Astrocyte of the hippocampus (primary cell): Measurements from ENCODE around the gene ABCC4.
"Not testable (repeated sequence)": the region's sequence is repeated elsewhere in the genome, so short reads cannot be mapped to it uniquely, and the experiment has no call there.

ENCODE experiments used
- DNase-seq: peaks from one replicate; pipeline ENCODE4 v3.0.0; 2011; ENCODE audit warnings: low read depth, low spot score

Gene ABCC4

DNA sequence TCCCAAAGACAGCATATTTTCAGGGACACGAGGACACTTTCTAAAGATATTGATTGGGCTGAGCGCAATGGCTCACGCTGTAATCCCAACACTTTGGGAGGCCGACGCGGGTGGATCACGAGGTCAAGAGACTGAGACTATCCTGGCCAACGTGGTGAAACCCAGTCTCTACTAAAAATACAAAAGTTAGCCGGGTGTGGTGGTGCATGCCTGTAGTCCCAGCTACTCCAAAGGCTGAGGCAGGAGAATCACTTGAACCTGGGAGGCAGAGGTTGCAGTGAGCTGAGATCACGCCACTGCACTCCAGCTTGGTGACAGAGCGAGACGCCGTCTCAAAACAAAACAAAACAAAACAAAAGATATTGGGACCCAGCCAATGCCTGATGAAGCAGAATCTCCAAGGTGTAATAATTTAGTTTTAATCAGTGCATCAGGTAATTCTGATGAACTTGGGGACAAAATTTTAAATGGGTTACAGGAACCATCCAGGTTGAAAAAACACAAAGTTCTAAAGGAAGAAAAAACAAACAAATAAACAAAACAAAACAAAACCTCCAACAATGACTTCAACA, 100.8 kb downstream of the ABCC4 start:
- not testable (repeated sequence) for DNase-seq

DNA sequence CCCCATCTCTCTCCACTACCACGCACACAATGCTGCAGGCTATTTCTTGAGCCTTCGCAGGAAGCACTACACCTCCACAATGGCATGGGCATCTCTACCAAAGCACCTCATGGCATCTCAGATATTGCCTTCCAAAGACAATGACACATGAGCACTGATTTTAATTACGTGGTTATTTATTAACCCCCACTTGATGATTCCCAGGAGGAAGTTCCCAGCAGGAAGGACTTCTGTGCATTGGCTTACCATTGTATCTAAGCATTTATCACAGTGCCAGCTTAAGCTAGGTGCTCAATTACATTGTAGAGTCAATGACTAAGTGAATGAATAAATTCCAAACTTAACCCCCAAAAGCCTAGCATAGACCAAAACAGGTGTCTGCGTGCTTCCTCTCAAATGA, 101.4 kb downstream of the ABCC4 start:
- DNase-seq = no peak

DNA sequence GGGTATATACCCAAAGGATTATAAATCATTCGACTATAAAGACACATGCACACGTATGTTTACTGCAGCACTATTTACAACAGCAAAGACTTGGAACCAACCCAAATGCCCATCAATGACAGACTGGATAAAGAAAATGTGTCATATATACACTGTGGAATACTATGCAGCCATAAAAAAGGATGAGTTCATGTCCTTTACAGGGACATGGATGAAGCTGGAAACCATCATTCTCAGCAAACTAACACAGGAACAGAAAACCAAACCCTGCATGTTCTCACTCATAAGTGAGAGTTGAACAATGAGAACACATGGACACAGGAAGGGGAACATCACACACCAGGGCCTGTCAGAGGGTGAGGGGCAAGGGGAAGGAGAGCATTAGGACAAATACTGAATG, 102.6 kb downstream of the ABCC4 start:
- not testable (repeated sequence) for DNase-seq

DNA sequence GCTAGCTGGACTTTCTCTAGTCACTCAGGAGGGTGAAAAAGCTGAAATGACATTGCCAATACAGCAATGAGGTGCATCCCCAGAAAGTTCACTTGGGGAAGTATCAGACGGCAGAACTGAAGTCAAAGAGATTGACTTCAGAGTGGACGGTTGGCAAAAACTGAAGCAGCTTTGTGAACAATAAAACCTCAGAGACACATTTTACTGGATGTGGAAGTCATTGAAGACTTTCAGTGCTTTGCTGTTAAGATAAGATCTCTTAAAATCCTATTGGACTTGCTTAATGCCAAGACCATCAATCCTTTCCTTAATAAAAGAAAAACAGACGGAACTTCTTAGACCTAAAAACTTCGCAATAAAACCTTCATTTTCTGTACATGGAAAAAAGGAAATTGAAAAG, 103.7 kb downstream of the ABCC4 start:
- DNase-seq = no peak

GRCh38 chr13:95195146-95195545, 106.1 kb downstream of the ABCC4 start:
- peak; percentile 60 for DNase-seq

DNA sequence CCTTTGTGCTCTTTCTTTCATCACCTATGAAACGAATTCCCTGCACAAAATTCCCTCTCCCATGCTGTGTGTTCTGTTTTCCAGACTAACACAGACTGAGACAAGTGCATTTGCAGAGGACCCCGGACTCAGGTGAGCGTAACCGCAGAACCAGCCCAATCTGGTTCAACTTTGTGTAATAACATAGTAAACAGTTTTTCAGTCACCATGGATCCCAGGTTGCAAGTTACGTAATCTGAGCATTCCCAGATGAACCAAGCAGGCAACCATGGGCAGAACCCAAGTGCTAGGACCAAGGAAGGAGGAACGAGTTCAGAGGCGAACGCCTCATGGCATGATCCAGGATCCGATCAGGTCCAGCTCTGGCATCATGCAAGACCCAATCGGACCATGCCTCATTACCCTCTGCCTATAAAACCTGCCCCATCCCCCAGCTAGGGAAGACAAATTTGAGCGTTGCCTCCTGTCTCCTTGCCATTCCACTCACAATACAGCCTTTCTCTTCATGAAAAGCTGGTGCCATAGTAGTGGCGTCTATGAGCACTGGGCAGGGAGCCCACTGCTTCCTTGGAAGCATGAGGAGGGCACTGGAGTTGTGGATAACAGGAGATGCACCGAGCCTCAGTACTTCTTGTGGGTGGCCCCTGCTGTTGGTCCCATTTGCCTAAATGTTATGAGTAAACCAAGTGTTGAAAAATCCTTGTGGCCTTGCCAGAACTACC, 107.6 kb downstream of the ABCC4 start:
- no peak for DNase-seq

DNA sequence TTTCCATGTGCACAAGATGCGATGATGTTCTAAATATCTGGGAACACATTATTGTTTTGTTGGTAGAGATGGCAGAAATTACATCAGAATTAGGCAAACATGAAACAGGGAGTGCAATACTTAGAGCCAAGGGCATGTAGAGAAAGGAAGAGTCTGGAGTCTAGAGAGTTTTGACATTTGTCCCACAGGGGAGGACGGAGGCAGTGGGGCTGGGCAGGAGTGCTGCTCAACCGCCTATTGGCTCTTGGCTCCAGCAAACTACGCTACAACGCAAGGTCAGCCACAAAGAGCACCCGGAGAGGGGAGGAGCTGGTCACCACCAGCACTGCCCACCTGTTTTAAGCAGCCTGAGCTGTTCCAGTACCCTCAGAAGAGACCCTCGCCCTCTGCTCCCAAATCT, 108.3 kb downstream of the ABCC4 start:
- DNase-seq = no peak

- not testable (repeated sequence) for DNase-seq
Measured at GRCh38 chr13:95192564-95192945, 108.7 kb downstream of the ABCC4 start.

DNA sequence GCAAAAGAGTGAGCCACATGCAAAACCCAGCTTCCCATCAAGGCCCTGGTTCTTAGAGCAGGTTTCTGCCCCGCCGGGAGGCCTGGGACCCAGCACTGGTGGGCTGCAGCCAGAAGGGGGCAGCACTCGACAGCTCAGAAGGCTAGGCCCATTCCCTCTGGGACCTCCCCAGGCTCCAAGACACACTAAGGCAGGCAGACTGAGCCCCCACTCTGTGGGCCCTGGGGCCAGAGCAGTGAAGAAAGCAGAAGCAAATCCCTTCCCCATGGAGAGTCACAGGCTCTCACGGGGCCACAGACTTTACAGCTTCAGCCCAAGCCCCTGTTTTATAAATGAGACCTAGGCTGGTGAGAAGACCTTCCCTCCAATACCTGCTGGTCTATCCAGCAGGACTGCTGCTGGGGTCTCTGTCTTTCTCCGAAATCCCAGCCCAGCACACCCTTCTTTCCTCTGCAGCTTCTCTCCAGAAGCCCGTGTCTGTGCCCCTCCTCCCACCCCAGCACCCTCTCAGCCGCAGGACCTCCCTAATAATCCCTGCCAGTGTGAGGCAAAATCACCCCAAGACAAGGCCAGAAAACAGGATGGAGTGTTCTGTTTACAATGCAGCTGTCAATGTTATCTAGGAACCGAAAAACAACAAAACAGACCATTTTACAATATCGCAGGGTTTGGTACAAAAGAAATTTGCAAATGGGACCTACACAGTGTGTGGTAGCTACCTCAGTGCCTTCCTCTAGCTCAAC, 109.3 kb downstream of the ABCC4 start:
- peak; percentile 89 for DNase-seq

DNA sequence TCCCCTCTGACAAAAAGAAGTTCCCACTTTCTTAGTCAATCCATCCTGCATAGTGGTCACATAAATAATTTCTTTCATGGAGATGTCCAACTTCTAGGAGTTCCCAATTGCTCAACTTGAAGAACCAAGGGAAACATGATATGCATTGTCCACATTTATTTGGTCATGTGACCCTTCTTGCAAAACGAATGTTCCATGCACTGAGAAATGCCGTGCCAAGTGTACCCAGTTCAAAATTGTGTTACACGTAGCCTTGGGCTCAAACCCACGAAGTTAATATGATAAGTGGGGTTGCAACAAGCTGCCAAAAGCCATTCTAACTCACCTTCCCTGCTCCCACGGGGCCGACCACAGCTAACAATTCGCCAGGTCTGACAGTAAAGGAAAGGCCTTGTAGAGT, 113.1 kb downstream of the ABCC4 start:
- no peak for DNase-seq

- no peak for DNase-seq
Measured at GRCh38 chr13:95185851-95186250, 115.4 kb downstream of the ABCC4 start.

- no peak for DNase-seq
Measured at GRCh38 chr13:95185311-95185710, 115.9 kb downstream of the ABCC4 start.

- no peak for DNase-seq
Measured at GRCh38 chr13:95184317-95184716, 116.9 kb downstream of the ABCC4 start.

- DNase-seq = no peak
Measured at GRCh38 chr13:95182570-95183265, 118.5 kb downstream of the ABCC4 start.

DNA sequence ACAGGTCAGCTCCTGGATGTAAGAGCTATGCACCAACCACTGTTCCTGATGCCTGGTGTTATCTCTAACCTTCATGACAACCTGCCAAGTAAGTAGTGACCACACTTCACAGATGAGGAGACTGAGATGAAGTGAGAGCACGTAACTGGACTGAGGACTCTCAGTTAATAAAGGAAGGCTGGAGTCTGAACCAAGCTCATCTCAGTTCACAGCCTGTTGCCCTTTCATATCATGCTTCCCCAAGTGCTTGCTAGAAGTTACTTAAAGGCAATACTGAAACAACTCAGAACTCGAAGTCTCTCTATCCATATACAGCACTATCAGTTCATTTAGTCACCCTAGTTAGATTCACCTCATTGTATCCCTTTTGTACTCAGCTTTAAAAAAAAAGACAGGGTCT, 119.7 kb downstream of the ABCC4 start:
- no peak for DNase-seq

DNA sequence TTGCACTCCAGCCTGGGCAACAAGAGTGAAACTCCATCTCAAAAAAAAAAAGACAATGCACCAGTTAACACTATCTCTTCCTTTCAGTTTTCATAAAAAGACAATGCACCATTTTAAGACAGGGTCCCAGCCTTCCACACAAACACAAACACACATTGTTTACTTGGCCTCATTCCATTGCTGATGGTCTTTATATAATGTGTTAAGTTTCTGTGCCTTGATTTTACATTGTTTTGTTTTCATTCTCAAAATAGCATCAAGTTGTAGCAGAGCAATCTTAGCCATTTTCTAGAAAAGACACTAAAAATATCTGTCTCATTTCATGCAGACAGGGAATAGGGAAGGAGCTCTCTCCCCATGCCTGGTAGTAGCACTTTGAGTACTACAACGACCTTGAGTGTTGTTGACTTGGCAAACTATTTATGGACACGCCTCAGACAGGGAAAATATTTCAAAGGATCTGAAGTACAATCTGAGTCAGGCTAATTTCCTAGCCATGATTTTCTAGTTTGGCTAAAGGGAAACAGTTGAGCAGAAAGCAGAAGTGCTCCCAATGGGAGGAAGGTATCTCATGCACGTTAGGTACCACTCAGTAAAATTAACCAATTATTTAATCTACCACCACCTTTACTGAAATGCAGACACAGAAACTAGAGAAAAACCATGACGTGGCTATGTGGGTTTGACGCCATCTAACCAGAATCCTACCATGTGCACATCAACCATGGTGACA, 120.6 kb downstream of the ABCC4 start:
- no peak for DNase-seq

DNA sequence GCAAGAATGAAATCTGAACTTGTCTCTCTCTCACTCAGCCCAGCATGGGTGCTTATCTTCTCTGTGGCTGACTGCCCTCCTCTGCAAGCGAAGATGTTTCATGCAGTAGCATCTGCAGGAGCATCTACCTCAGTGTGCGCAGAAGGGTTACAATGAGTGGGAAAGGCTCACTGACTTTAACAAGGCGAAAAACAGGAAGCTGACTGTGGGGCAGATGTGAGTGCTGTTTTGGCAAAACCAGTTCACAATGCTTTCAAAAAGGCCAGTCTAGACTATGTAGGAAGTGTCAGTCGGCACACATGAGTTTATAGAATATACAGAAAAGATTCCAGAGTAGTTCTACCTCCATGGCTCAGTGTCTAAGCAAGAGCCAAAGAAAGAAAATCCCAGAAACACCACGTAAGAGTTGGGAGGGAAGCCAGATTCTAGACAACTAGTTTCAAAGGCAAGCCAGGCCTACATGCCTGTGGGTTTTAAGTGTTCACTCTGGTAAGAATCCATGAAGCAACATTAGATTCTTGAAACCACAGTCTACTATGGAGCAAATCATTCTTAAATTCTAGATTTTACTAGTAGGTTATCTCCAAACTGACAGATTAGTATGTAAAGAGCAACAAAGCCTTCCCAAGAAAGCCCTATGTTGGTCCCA, 124.5 kb downstream of the ABCC4 start:
- peak; percentile 97 for DNase-seq

GRCh38 chr13:95174517-95174916, 126.7 kb downstream of the ABCC4 start:
- DNase-seq = no peak

DNA sequence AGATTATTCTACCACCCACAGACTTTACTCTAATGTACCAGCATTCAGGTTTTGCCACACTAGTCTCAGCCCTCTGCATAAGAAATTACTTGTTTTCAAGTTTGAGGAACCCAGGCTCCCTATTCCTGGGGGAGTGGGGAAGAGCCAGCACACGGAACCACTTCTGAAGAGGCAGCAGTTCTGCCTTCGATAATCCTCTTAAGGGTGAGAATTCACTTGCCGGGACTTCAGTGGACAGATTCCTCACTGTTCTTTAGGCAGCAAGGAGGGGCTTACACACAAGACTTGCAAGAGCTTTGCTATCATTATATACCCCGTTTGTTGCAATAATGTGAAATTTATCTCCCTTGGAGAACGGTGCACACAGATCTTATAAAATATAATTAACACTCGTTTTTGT, 133.1 kb downstream of the ABCC4 start:
- DNase-seq = no peak

- not testable (repeated sequence) for DNase-seq
Measured at GRCh38 chr13:95167003-95167402, 134.2 kb downstream of the ABCC4 start.

GRCh38 chr13:95164830-95165229, 136.4 kb downstream of the ABCC4 start:
- DNase-seq = no peak
